Lung (tissue), 12 donors: ENCODE measurements around the gene TP53RK. TPM values are rescaled to one million over a fixed set of nuclear protein-coding genes. Genes with fewer than 3 reads are reported as not detected.

Experiments
- ATAC-seq: fragments of 200-7000 bp; cut with Tn5 transposase; one replicate; pipeline ENCODE4 v1.9.1; 2020; ENCODE audit warnings: moderate number of reproducible peaks; ENCODE audit not compliant: insufficient read depth, low FRiP score
- DNase-seq, 3 donors: peaks; one replicate each; pipeline ENCODE4 v3.0.0-alpha.2; 2013 to 2017
- H3K27ac ChIP-seq, 2 donors: one replicate each; pipeline ENCODE4 v1.5.1; 2013; ENCODE audit warnings: mild to moderate bottlenecking in 2 of 2, moderate library complexity in 2 of 2, control low read depth in 1 of 2, inconsistent platforms in 1 of 2, low read depth in 1 of 2, low read length in 1 of 2
- H3K27me3 ChIP-seq, 3 donors: one replicate each; pipeline ENCODE4 v1.5.1; 2013; ENCODE audit warnings: low read length in 2 of 3; ENCODE audit not compliant: control insufficient read depth in 3 of 3, insufficient read depth in 3 of 3
- H3K36me3 ChIP-seq, 4 donors: one replicate each; pipeline ENCODE4 v1.5.1; 2013; ENCODE audit warnings: low read length in 4 of 4, mild to moderate bottlenecking in 1 of 4, moderate library complexity in 1 of 4; ENCODE audit not compliant: control insufficient read depth in 4 of 4, insufficient read depth in 4 of 4
- H3K4me1 ChIP-seq, 5 donors: one replicate each; pipeline ENCODE4 v1.5.1; 2013; ENCODE audit warnings: low read length in 5 of 5, mild to moderate bottlenecking in 2 of 5, moderate library complexity in 1 of 5; ENCODE audit not compliant: control insufficient read depth in 5 of 5, insufficient read depth in 5 of 5
- H3K4me3 ChIP-seq: one replicate; pipeline ENCODE4 v1.5.1; 2013; ENCODE audit warnings: mild to moderate bottlenecking, control low read depth, moderate library complexity
- H3K9ac ChIP-seq, 2 donors: one replicate each; pipeline ENCODE4 v1.5.1; 2013; ENCODE audit warnings: low read length in 2 of 2, control low read depth in 1 of 2; ENCODE audit not compliant: insufficient read depth in 1 of 2
- H3K9me3 ChIP-seq, 4 donors: one replicate each; pipeline ENCODE4 v1.5.1; 2013; ENCODE audit warnings: low read length in 3 of 4, mild to moderate bottlenecking in 1 of 4, moderate library complexity in 1 of 4; ENCODE audit not compliant: control insufficient read depth in 4 of 4, insufficient read depth in 3 of 4
- CTCF ChIP-seq: IDR thresholded peaks from 2 replicates; pipeline ENCODE4 v1.5.1; 2012; ENCODE audit warnings: mild to moderate bottlenecking; ENCODE audit errors: control extremely low read depth, extremely low read depth
- WGBS, 2 donors: extraction: QIAGEN DNeasy Blood & Tissue Kit; methylation state at CpG; one replicate each; pipeline ENCODE4 v1.1.7; 2013; 5-methylcytosine and 5-hydroxymethylcytosine counted together
- polyA plus RNA-seq, 2 donors: library from polyadenylated mRNA; stranded (reverse); fragments of 200-250 nt; gene quantifications; one replicate each; pipeline ENCODE4 v1.2.1, GENCODE V29; 2013
- total RNA-seq, 2 donors: library from RNA; depleted of rRNA in 1 of 2; stranded (reverse); fragments of >200 nt in 1 of 2; gene quantifications; one replicate each; pipeline ENCODE4 v1.2.1, GENCODE V29; 2014 to 2021
- donor health status: control.
- donor health status: control.
- donor health status: Bipolar disorder and iron deficiency.
- donor health status: healthy.
- donor health status: DM: yes; HTN: yes; CAD: no.

The TP53RK gene
- total and polyA plus RNA-seq, 4 donors: 11.6 to 15.7 (median 12.5) TPM

DNA sequence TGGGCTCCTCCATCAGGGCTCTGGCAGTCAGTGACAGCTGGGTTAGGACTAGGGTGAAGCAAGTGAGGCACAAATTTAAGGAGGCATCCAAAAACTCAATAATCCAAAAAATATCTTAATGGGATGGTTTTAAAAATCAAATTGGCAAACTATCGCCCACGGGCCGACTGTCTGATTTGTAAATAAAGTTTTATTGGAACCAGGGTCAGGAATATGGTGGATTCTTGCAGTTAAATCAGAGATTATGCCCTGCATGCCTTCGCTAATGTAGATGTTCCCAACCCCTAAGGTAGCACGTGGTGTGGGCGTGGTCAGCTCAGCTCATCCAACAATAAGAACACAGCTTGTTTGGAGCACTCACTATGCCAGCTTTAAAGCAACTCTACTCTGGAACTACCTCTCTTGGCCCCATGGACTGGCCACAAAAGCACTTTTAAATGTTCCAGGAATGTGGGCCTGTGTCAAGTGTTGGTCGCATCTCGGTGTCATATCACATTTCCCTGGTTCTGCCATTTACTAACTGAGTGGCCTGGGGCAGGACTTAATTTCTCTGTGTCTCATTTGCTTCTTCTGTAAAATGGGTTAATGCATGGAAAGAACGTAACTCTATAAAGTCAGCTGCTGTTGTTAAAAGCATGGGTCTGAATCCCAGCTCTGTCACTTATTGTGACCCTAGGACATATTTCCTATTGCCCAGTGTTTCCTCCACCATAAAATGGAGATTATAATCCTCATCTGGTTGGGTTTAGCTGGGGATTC lies 7.0 kb downstream of the TP53RK start:
- H3K9ac ChIP-seq: peak overlapping the region in 1 of 2 donors; percentile 79
- WGBS, 2 donors: 88 to 89% methylated on average over 9 of the region's 9 CpGs
- ATAC-seq: no peak
- H3K27ac ChIP-seq: no peak overlapping the region
- H3K36me3 ChIP-seq: peaks cover 3 to 9% (median 6%) of the 10 kb centered on the region in 4 donors
- no peak for DNase-seq
- no peaks in the 10 kb centered on the region for H3K27me3 ChIP-seq
- H3K9me3 ChIP-seq: no peaks in the 10 kb centered on the region
- no peak for TF ChIP-seq CTCF
- H3K4me3 ChIP-seq: no peak overlapping the region
- H3K4me1 ChIP-seq: peaks cover 4 to 22% (median 6%) of the 10 kb centered on the region in 5 donors

DNA sequence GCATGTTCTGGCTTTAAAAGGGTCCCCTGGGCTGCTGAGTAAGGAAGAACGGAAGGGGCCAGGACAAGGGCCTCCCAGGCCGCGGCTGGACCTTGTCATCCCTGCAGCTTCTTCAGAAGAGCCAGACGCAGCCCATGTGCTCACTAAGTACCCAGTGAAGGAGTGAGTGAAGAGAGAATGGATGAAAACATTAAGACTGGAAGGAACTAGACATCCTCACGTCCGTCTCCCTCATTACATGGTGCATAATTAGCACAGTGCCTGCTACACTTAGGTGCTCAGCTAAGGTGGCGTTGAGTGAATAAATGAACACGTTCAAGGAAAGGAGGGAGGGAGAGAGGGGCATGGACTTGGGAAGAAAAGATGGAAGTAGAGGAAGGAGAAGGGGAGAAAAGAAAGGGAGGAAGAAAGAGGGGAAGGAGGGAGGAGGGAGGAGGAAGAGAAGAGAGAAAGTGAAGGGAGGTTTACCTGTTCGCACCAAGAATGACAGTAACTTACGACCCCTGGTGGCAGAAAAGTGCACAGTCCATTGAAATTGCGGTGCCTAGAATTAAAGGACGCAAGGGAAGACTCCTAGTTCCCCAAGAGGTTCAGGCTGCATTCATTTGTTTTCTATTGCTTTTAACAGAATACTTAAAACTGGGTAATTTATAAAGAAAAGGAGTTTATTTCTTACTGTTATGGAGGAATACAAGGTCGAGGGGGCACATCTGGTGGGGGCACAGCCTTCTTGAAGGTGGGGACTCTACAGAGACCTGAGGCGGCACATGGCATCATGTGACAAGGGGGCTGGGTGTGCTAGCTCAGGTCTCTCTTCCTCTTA lies 8.0 kb downstream of the TP53RK start:
- Histone ChIP-seq H3K27ac (no peak overlapping the region), H3K4me1 (peaks cover 4 to 22% (median 6%) of the 10 kb centered on the region in 5 donors), H3K9ac (no peak overlapping the region), H3K9me3 (no peaks in the 10 kb centered on the region), H3K4me3 (no peak overlapping the region), H3K27me3 (no peaks in the 10 kb centered on the region), H3K36me3 (peaks cover under 1 to 7% (median 4%) of the 10 kb centered on the region in 4 donors)
- WGBS, 2 donors: 50 to 53% methylated on average over 14 of the region's 14 CpGs
- ATAC-seq (peak; percentile 48), DNase-seq (peak; percentile 68 to 81 (median 77))
- peak; percentile 74 for TF ChIP-seq CTCF

DNA sequence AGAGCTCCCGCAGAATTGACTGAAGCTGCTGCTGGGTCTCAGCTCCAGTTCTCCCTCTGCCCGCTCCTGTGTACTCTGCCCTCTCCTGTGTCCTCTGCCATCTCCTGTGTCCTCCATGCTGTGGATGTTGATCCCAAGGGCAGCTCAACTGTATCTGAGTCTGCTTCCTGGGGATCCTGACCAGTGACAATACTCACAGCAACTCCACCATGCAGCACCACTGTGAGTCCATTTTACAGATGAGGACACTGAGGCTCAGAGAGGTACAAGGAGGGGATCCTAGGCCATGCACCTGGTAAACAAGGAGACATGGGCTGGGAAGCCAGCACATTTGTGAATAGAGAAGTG lies 8.6 kb downstream of the TP53RK start:
- Histone ChIP-seq H3K36me3 (peaks cover 0 to 4% (median 3%) of the 10 kb centered on the region in 4 donors), H3K4me1 (peaks cover 4 to 22% (median 6%) of the 10 kb centered on the region in 5 donors), H3K9me3 (no peaks in the 10 kb centered on the region), H3K9ac (no peak overlapping the region), H3K27me3 (no peaks in the 10 kb centered on the region), H3K4me3 (no peak overlapping the region), H3K27ac (no peak overlapping the region)
- no peak for ATAC-seq
- no peak for DNase-seq
- no peak for TF ChIP-seq CTCF
- 98% methylated on average over 2 of the region's 2 CpGs for WGBS, 2 donors
